SJSA1 (cell line): ENCODE data around the gene MAD1L1. TPM values are rescaled to one million over a fixed set of nuclear protein-coding genes. Genes with fewer than 3 reads are reported as not detected.

ENCODE experiments used
- DNase-seq, 2 experiments: peaks; one replicate each; pipeline ENCODE4 v3.0.0-alpha.2; 2015 to 2020; ENCODE audit warnings: low spot score in 2 of 2, low read depth in 1 of 2
- H3K27ac ChIP-seq: fragments of 250-450 bp; sonication (Bioruptor Pico); 2 replicates; pipeline ENCODE4 v1.5.1; 2020; ENCODE audit warnings: mild to moderate bottlenecking, moderate library complexity
- H3K27me3 ChIP-seq: fragments of 250-450 bp; sonication (Bioruptor Pico); replicated peaks from 2 replicates; pipeline ENCODE4 v1.5.1; 2020; ENCODE audit warnings: mild to moderate bottlenecking, moderate library complexity
- H3K36me3 ChIP-seq: fragments of 250-450 bp; sonication (Bioruptor Pico); 2 replicates; pipeline ENCODE4 v1.5.1; 2020; ENCODE audit warnings: mild to moderate bottlenecking
- H3K4me1 ChIP-seq: fragments of 250-450 bp; sonication (Bioruptor Pico); replicated peaks from 2 replicates; pipeline ENCODE4 v1.6.1; 2021; ENCODE audit warnings: mild to moderate bottlenecking
- H3K4me3 ChIP-seq: fragments of 250-450 bp; sonication (Bioruptor Pico); 2 replicates; pipeline ENCODE4 v1.5.1; 2020; ENCODE audit warnings: mild to moderate bottlenecking
- H3K9me3 ChIP-seq: fragments of 250-450 bp; sonication (Bioruptor Pico); replicated peaks from 2 replicates; pipeline ENCODE4 v1.5.1; 2020; ENCODE audit warnings: mild to moderate bottlenecking
- total RNA-seq: library from RNA; depleted of rRNA; stranded (reverse); fragments of >200 nt; shearing (Covaris generic); gene quantifications from 2 replicates; pipeline ENCODE4 v1.2.3, GENCODE V29; 2014

Gene MAD1L1
- total RNA-seq, 1 experiment from 2014 or later, result 44.0 TPM

- H3K36me3 ChIP-seq, result no peaks in the 10 kb centered on the region
- no peaks in the 10 kb centered on the region for H3K9me3 ChIP-seq
- H3K27ac ChIP-seq, result no peak overlapping the region
- peaks cover 6% of the 10 kb centered on the region for H3K4me1 ChIP-seq
- no peaks in the 10 kb centered on the region for H3K27me3 ChIP-seq
- no peak overlapping the region for H3K4me3 ChIP-seq
- no peak for DNase-seq
Observed at GRCh38 chr7:2016021-2016631, 216.6 kb downstream of the MAD1L1 start.

- H3K27ac ChIP-seq, result no peak overlapping the region
- H3K9me3 ChIP-seq, result no peaks in the 10 kb centered on the region
- no peak overlapping the region for H3K4me3 ChIP-seq
- H3K27me3 ChIP-seq, result no peaks in the 10 kb centered on the region
- DNase-seq, result no peak
- no peaks in the 10 kb centered on the region for H3K36me3 ChIP-seq
- peaks cover 6% of the 10 kb centered on the region for H3K4me1 ChIP-seq
Observed at GRCh38 chr7:2015251-2015871, 217.4 kb downstream of the MAD1L1 start.

GRCh38 chr7:2014391-2015241 is 218.1 kb downstream of the MAD1L1 start:
- DNase-seq, result no peak
- Histone ChIP-seq H3K36me3 (no peaks in the 10 kb centered on the region), H3K27me3 (no peaks in the 10 kb centered on the region), H3K27ac (no peak overlapping the region), H3K4me3 (no peak overlapping the region), H3K9me3 (no peaks in the 10 kb centered on the region), H3K4me1 (peaks cover 6% of the 10 kb centered on the region)

GRCh38 chr7:2013381-2014311 is 219.1 kb downstream of the MAD1L1 start:
- Histone ChIP-seq H3K27ac (no peak overlapping the region), H3K4me3 (no peak overlapping the region), H3K4me1 (no peaks in the 10 kb centered on the region), H3K9me3 (no peaks in the 10 kb centered on the region), H3K27me3 (no peaks in the 10 kb centered on the region), H3K36me3 (no peaks in the 10 kb centered on the region)
- no peak for DNase-seq

GRCh38 chr7:2012981-2013380 is 219.8 kb downstream of the MAD1L1 start:
- no peaks in the 10 kb centered on the region for H3K9me3 ChIP-seq
- no peak overlapping the region for H3K27ac ChIP-seq
- H3K4me3 ChIP-seq, result no peak overlapping the region
- H3K36me3 ChIP-seq, result no peaks in the 10 kb centered on the region
- H3K4me1 ChIP-seq, result no peaks in the 10 kb centered on the region
- H3K27me3 ChIP-seq, result no peaks in the 10 kb centered on the region
- no peak for DNase-seq

- DNase-seq, result no peak
- Histone ChIP-seq H3K27ac (no peak overlapping the region), H3K27me3 (no peaks in the 10 kb centered on the region), H3K4me3 (no peak overlapping the region), H3K4me1 (no peaks in the 10 kb centered on the region), H3K36me3 (no peaks in the 10 kb centered on the region), H3K9me3 (no peaks in the 10 kb centered on the region)
Observed at GRCh38 chr7:2012044-2012900, 220.5 kb downstream of the MAD1L1 start.

GRCh38 chr7:2011266-2012043 is 221.3 kb downstream of the MAD1L1 start:
- H3K4me3 ChIP-seq, result no peak overlapping the region
- H3K36me3 ChIP-seq, result no peaks in the 10 kb centered on the region
- no peaks in the 10 kb centered on the region for H3K9me3 ChIP-seq
- H3K27ac ChIP-seq, result no peak overlapping the region
- DNase-seq, result no peak
- no peaks in the 10 kb centered on the region for H3K4me1 ChIP-seq
- no peaks in the 10 kb centered on the region for H3K27me3 ChIP-seq

- Histone ChIP-seq H3K4me3 (no peak overlapping the region), H3K36me3 (no peaks in the 10 kb centered on the region), H3K27ac (no peak overlapping the region), H3K27me3 (no peaks in the 10 kb centered on the region), H3K9me3 (no peaks in the 10 kb centered on the region), H3K4me1 (no peaks in the 10 kb centered on the region)
- no peak for DNase-seq
Observed at GRCh38 chr7:2010551-2011265, 222.0 kb downstream of the MAD1L1 start.

- Histone ChIP-seq H3K27ac (no peak overlapping the region), H3K9me3 (no peaks in the 10 kb centered on the region), H3K27me3 (no peaks in the 10 kb centered on the region), H3K36me3 (no peaks in the 10 kb centered on the region), H3K4me1 (no peaks in the 10 kb centered on the region), H3K4me3 (no peak overlapping the region)
- no peak for DNase-seq
Observed at GRCh38 chr7:2010101-2010500, 222.6 kb downstream of the MAD1L1 start.

- no peak overlapping the region for H3K4me3 ChIP-seq
- H3K27me3 ChIP-seq, result no peaks in the 10 kb centered on the region
- H3K27ac ChIP-seq, result no peak overlapping the region
- no peak for DNase-seq
- H3K36me3 ChIP-seq, result no peaks in the 10 kb centered on the region
- no peaks in the 10 kb centered on the region for H3K4me1 ChIP-seq
- H3K9me3 ChIP-seq, result no peaks in the 10 kb centered on the region
Observed at GRCh38 chr7:2009541-2010001, 223.2 kb downstream of the MAD1L1 start.

- H3K27me3 ChIP-seq, result no peaks in the 10 kb centered on the region
- no peaks in the 10 kb centered on the region for H3K9me3 ChIP-seq
- DNase-seq, result no peak
- no peak overlapping the region for H3K27ac ChIP-seq
- no peaks in the 10 kb centered on the region for H3K4me1 ChIP-seq
- no peak overlapping the region for H3K4me3 ChIP-seq
- H3K36me3 ChIP-seq, result no peaks in the 10 kb centered on the region
Observed at GRCh38 chr7:2008936-2009540, 223.7 kb downstream of the MAD1L1 start.
